Testis (tissue), 3 donors: Measurements from ENCODE around the gene ADCY5. TPM values are rescaled to one million over a fixed set of nuclear protein-coding genes. Genes with fewer than 3 reads are reported as not detected.

Source experiments
- DNase-seq: peaks from one replicate; pipeline ENCODE4 v3.0.0-alpha.2; 2019
- H3K27ac ChIP-seq, 2 donors: fragments of 200-600 bp; sonication (generic); one replicate each; pipeline ENCODE4 v1.5.1; 2019
- H3K27me3 ChIP-seq: fragments of 200-600 bp; sonication (generic); one replicate; pipeline ENCODE4 v1.5.1; 2019
- H3K36me3 ChIP-seq: fragments of 200-600 bp; sonication (generic); one replicate; pipeline ENCODE4 v1.5.1; 2017; ENCODE audit warnings: low read depth; ENCODE audit errors: missing control alignments
- H3K4me1 ChIP-seq: fragments of 200-600 bp; sonication (generic); one replicate; pipeline ENCODE4 v1.5.1; 2019
- H3K4me3 ChIP-seq, 2 donors: fragments of 200-600 bp; sonication (generic); one replicate each; pipeline ENCODE4 v1.5.1; 2017 to 2019
- H3K9me3 ChIP-seq: fragments of 200-600 bp; sonication (generic); one replicate; pipeline ENCODE4 v1.5.1; 2017
- POLR2A ChIP-seq: fragments of 450-650 bp; IDR thresholded peaks from one replicate; pipeline ENCODE4 v1.6.1; 2017; ENCODE audit warnings: antibody characterized with exemption, mild to moderate bottlenecking, moderate library complexity
- WGBS, 2 donors: methylation state at CpG; one replicate each; pipeline ENCODE4 v1.1.5; 2018; 5-methylcytosine and 5-hydroxymethylcytosine counted together
- intact Hi-C: fragments of 100-400 bp; cut with DNase I; formaldehyde crosslinking; loops from one replicate; pipeline ENCODE4 v1.15.1; 2023; ENCODE audit warnings: low total_unique reads
- polyA plus RNA-seq: library from polyadenylated mRNA; stranded (reverse); fragments of 350-450 nt; fragmentation: Illumina TruSeq; extraction: RNeasy Lipid Tissue Mini Kit (QIAGEN cat#74804); gene quantifications from one replicate; pipeline ENCODE4 v1.2.3, GENCODE V29; 2014; ENCODE audit warnings: low read depth, low replicate concordance; ENCODE audit not compliant: insufficient read depth
- total RNA-seq, 2 donors: library from RNA; depleted of rRNA; stranded (reverse); fragments of >200 nt; gene quantifications; one replicate each; pipeline ENCODE4 v1.2.3, GENCODE V29; 2016
- TF ChIP-seq, protein P1 (sequence below), 3 experiments: fragments of 450-650 bp in 2 of 3; fragments of 200-600 bp in 1 of 3; sonication (generic) in 1 of 3; IDR thresholded peaks; one replicate each; pipeline ENCODE4 v1.5.1; 2016 to 2019; ENCODE audit warnings: antibody characterized with exemption in 3 of 3, mild to moderate bottlenecking in 2 of 3, moderate library complexity in 1 of 3

The ADCY5 gene
- total and polyA plus RNA-seq, 3 donors from 2014 or later, result 16.5 to 41.6 (median 33.6) TPM

DNA sequence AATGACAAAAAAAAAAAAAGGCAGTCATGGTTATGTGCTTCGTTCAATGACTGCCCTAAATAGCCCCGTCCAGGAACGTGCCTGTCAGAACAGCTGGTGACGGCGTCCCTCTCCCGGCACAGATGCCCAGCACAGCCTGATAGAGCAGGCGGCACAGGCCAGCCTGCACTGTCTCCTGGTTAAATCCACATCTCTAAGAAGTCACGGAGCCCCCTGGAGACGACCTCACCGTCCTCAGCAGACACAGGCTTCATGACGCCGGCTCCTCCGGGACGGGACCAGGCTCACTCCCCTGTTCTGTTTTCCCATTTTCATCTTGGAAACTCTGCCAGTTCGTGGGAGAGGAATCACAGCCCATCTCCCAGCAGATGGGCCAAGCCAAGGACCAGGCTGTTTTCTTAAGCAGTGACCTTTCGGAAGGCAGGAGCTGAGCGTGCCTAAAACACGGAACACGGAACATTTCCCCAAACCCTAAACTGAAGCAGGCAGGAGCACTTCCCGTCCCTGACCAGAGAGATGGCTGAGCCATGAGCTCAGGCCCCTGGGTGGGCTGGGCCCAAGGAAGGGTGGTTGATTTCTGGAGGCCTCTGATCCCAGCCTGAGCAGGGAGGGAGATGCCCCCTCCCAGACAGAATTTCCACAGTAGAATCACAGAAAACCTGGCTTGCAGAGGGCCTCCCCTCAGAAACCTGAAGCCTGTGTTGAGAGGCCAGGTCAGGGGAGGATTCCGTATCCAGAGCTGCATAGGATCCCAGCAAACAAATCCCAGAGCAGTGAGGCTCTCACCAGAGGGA, 35.9 kb downstream of the ADCY5 start:
- Histone ChIP-seq H3K9me3 (no peaks in the 10 kb centered on the region), H3K4me1 (peaks cover 40% of the 10 kb centered on the region), H3K27ac (peak overlapping the region; percentile 82 to 83), H3K4me3 (peak overlapping the region; percentile 10 to 29), H3K27me3 (no peaks in the 10 kb centered on the region), H3K36me3 (no peaks in the 10 kb centered on the region)
- 37 to 67% methylated on average over 20 to 21 of the region's 21 CpGs for WGBS, 2 donors
- no peak for TF ChIP-seq POLR2A
- TF ChIP-seq, protein P1, sequence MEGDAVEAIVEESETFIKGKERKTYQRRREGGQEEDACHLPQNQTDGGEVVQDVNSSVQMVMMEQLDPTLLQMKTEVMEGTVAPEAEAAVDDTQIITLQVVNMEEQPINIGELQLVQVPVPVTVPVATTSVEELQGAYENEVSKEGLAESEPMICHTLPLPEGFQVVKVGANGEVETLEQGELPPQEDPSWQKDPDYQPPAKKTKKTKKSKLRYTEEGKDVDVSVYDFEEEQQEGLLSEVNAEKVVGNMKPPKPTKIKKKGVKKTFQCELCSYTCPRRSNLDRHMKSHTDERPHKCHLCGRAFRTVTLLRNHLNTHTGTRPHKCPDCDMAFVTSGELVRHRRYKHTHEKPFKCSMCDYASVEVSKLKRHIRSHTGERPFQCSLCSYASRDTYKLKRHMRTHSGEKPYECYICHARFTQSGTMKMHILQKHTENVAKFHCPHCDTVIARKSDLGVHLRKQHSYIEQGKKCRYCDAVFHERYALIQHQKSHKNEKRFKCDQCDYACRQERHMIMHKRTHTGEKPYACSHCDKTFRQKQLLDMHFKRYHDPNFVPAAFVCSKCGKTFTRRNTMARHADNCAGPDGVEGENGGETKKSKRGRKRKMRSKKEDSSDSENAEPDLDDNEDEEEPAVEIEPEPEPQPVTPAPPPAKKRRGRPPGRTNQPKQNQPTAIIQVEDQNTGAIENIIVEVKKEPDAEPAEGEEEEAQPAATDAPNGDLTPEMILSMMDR (IDR thresholded peaks at IDR 0.05), result no peak
- intact Hi-C loops, result no loop called here
- peak; percentile 76 for DNase-seq

DNA sequence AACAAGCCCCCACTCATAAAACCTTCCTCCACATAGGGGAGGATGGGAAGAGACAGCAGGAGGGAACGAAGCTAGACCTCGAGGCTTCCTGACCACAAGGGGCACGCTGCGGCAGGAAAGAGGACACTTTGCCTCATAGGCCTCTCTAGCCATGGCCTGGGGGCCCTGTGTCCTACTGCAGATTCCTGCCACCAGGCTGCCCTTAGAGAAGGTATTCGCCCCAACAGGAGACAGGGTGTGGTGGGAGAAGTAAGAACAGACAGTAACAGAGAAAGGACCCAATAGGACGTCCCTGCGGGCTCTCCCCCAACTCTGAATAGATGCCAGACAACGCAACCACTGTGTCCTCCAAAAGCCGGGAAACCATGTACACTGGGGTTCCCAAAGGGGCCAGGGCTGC, 36.8 kb downstream of the ADCY5 start:
- Histone ChIP-seq H3K27me3 (no peaks in the 10 kb centered on the region), H3K9me3 (no peaks in the 10 kb centered on the region), H3K4me3 (peak overlapping the region in 1 of 2 donors; percentile 29), H3K27ac (peak overlapping the region; percentile 82 to 83), H3K36me3 (no peaks in the 10 kb centered on the region), H3K4me1 (peaks cover 35% of the 10 kb centered on the region)
- 45 to 55% methylated on average over 9 of the region's 9 CpGs for WGBS, 2 donors
- TF ChIP-seq, protein P1 (IDR thresholded peaks at IDR 0.05), result no peak
- no peak for TF ChIP-seq POLR2A
- intact Hi-C loops, result no loop called here
- no peak for DNase-seq

DNA sequence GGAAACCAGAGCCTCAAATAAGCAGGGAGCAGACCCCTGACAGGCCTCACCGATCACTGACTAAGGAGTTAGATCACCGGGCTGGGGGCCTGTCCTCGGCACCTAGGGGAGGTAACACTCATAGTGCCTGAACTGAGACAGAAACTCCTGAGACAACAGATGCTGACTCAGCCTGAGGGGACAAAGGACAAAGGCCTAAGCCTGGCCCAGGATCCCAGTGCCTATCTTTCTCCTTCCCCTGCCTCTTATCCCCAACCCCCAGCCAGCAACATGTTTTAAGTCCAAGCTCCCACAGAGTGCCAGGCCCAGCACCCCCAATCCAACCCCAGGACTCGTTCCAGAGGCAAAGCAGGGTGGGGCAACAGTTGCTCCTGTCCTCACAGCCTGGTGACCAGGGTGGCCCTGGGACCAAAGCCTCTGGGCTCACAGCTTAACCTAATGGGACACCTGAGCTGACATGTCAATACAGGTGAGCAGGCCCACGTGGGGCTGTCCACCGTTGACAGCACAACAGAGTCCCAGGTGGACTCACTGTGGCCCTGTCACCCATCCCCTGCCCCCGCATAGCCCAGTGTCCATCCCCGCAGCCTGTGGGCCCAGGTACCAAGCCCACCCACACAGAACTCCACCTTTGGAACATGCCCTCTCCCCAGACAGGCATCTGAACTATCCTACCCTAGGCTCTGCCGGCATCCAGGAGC, 37.4 kb downstream of the ADCY5 start:
- H3K9me3 ChIP-seq, result no peaks in the 10 kb centered on the region
- peak overlapping the region in 1 of 2 donors; percentile 29 for H3K4me3 ChIP-seq
- peak overlapping the region; percentile 82 to 83 for H3K27ac ChIP-seq
- no peaks in the 10 kb centered on the region for H3K36me3 ChIP-seq
- no peak for TF ChIP-seq POLR2A
- TF ChIP-seq, protein P1 (IDR thresholded peaks at IDR 0.05), result no peak
- intact Hi-C loops, result no loop called here
- no peaks in the 10 kb centered on the region for H3K27me3 ChIP-seq
- peaks cover 32% of the 10 kb centered on the region for H3K4me1 ChIP-seq
- whole genome bisulfite sequencing, 2 donors, result 65 to 70% methylated on average over 7 of the region's 9 CpGs
- DNase-seq, result no peak

DNA sequence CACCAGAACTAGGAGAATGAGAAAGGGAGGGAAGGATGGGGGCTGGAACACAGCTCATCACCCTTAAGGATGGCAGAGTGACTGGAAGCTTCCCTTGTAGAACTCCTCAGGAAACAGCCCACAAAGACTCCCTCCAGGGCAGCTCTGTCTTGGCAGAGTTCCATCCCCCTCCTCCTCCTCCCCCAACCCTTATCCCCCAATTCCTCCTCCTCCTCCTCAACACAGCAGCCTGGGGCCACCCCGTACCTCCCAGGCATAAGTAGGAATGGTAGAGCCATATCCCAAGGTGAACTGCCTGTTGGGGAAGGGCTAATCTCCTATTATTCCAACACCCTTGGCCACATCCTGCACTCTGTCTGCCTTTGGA, 38.8 kb downstream of the ADCY5 start:
- no peak for TF ChIP-seq POLR2A
- TF ChIP-seq, protein P1 (IDR thresholded peaks at IDR 0.05), result no peak
- H3K9me3 ChIP-seq, result no peaks in the 10 kb centered on the region
- peak overlapping the region; percentile 48 to 82 for H3K27ac ChIP-seq
- no peak overlapping the region for H3K4me3 ChIP-seq
- H3K4me1 ChIP-seq, result peaks cover 35% of the 10 kb centered on the region
- no peak for DNase-seq
- H3K27me3 ChIP-seq, result no peaks in the 10 kb centered on the region
- intact Hi-C loops, result no loop called here
- 55 to 81% methylated on average over 1 of the region's 1 CpG for WGBS, 2 donors
- H3K36me3 ChIP-seq, result no peaks in the 10 kb centered on the region
